K562 (cell line): Measurements from ENCODE around the gene CUX1. TPM values are rescaled to one million over a fixed set of nuclear protein-coding genes. Genes with fewer than 3 reads are reported as not detected.

Source experiments
- ATAC-seq: fragments of 200-7000 bp; cut with Tn5 transposase; 3 replicates; pipeline ENCODE4 v1.9.1; 2020; ENCODE audit warnings: moderate library complexity
- BruUV-seq: library from RNA; stranded (reverse); fragments of 400-500 nt; replicated peaks from 2 replicates; lab custom pipeline; 2021; lab: Mats Ljungman, UMichigan
- CTCF ChIA-PET: fragments of 300-600 bp; formaldehyde crosslinking; extraction: SDS; loops from one replicate; lab custom pipeline; 2021; ENCODE audit warnings: low intra/inter-chr PET ratio; lab: Yijun Ruan, JAX
- POLR2A ChIA-PET: fragments of 300-600, 350-650 bp; sonication (Branson Sonifier 250); formaldehyde crosslinking; extraction: SDS; loops from one replicate; lab custom pipeline; 2021; ENCODE audit warnings: antibody characterized with exemption, inconsistent platforms; lab: Yijun Ruan, JAX
- DNase-seq, 4 experiments: peaks; one replicate each; pipeline versions ENCODE4 v3.0.0 to v3.0.0-alpha.2; 2011 to 2018; ENCODE audit warnings: low spot score in 3 of 4, mixed read lengths in 3 of 4; ENCODE audit errors: extremely low read depth in 1 of 4
- FAIRE-seq: peaks from 2 replicates; lab custom pipeline; 2011; peaks lifted over from hg19 to GRCh38; lab: Jason Lieb, UNC
- H2AFZ ChIP-seq: 2 replicates; pipeline ENCODE4 v1.6.0; 2011; ENCODE audit warnings: low read depth, low read length, control low read depth, inconsistent platforms
- H3K27ac ChIP-seq: fragments of 200-600 bp; 3 replicates; pipeline ENCODE4 v1.8.0; 2011; ENCODE audit warnings: low read depth, mild to moderate bottlenecking, control low read depth, inconsistent platforms, low read length, moderate library complexity, mixed read lengths; ENCODE audit errors: extremely low read depth
- H3K27me3 ChIP-seq, 2 experiments: fragments of 300-600 bp in 1 of 2; 2 replicates in 1 of 2; 3 replicates in 1 of 2; pipeline versions ENCODE4 v1.6.0 to v1.8.0; 2011; ENCODE audit warnings: inconsistent platforms in 2 of 2, low read length in 2 of 2, mild to moderate bottlenecking in 1 of 2, mixed read lengths in 1 of 2, moderate library complexity in 1 of 2; ENCODE audit not compliant: control insufficient read depth in 2 of 2, insufficient read depth in 2 of 2
- H3K36me3 ChIP-seq: fragments of 300-600 bp; 3 replicates; pipeline ENCODE4 v1.8.0; 2011; ENCODE audit warnings: mild to moderate bottlenecking, low read length, inconsistent platforms; ENCODE audit not compliant: control insufficient read depth, insufficient read depth
- H3K4me1 ChIP-seq, 2 experiments: fragments of 200-600 bp in 1 of 2; replicated peaks in 1 of 2; 2 replicates in 1 of 2; 3 replicates in 1 of 2; pipeline versions ENCODE4 v1.5.1 to v1.8.0; 2011; ENCODE audit warnings: inconsistent platforms in 2 of 2, low read length in 2 of 2, mild to moderate bottlenecking in 1 of 2, mixed read lengths in 1 of 2, moderate library complexity in 1 of 2; ENCODE audit not compliant: control insufficient read depth in 2 of 2, insufficient read depth in 2 of 2
- H3K4me2 ChIP-seq: 2 replicates; pipeline ENCODE4 v1.6.1; 2011; ENCODE audit warnings: low read length, control low read depth, inconsistent platforms, mixed read lengths; ENCODE audit not compliant: insufficient read depth
- H3K4me3 ChIP-seq: fragments of 200-600 bp; sonication (generic), shearing (Covaris generic); 2 replicates; pipeline ENCODE4 v1.5.1; 2016; ENCODE audit warnings: control low read depth, inconsistent platforms
- H3K79me2 ChIP-seq: fragments of 200-600 bp; 3 replicates; pipeline ENCODE4 v1.8.0; 2011; ENCODE audit warnings: low read length, inconsistent platforms; ENCODE audit not compliant: control insufficient read depth, insufficient read depth
- H3K9ac ChIP-seq, 2 experiments: 2 replicates each; pipeline versions ENCODE4 v1.6.0 to v1.6.1; 2011; ENCODE audit warnings: low read depth in 2 of 2, low read length in 2 of 2, control low read depth in 1 of 2, inconsistent platforms in 1 of 2, mild to moderate bottlenecking in 1 of 2, mixed read lengths in 1 of 2; ENCODE audit not compliant: insufficient read depth in 1 of 2
- H3K9me1 ChIP-seq: one replicate; pipeline ENCODE4 v1.6.0; 2011; ENCODE audit warnings: inconsistent platforms, mild to moderate bottlenecking, low read length, moderate library complexity; ENCODE audit not compliant: control insufficient read depth, insufficient read depth
- H3K9me3 ChIP-seq: replicated peaks from 2 replicates; pipeline ENCODE4 v1.5.1; 2011; ENCODE audit warnings: low read depth, low read length, inconsistent platforms; ENCODE audit not compliant: control insufficient read depth, insufficient read depth
- H4K20me1 ChIP-seq: replicated peaks from 2 replicates; pipeline ENCODE4 v1.6.1; 2011; ENCODE audit warnings: low read length, inconsistent platforms, mixed read lengths; ENCODE audit not compliant: control insufficient read depth, insufficient read depth
- ATF3 ChIP-seq, 2 experiments: fragments of 450-650 bp in 1 of 2; sonication (generic) in 1 of 2; formaldehyde crosslinking in 1 of 2; IDR thresholded peaks in 1 of 2; conservative IDR thresholded peaks in 1 of 2; 2 replicates each; pipeline versions ENCODE4 v1.6.1 to v1.8.1; 2016 to 2023; ENCODE audit warnings: mild to moderate bottlenecking in 2 of 2, moderate library complexity in 2 of 2, inconsistent platforms in 1 of 2, missing genetic modification reagents in 1 of 2
- CUX1 ChIP-seq: fragments of 200-800 bp; sonication (Bioruptor generic); IDR thresholded peaks from 2 replicates; pipeline ENCODE4 v1.6.1; 2016; ENCODE audit warnings: missing genetic modification characterization, missing compliant biosample characterization
- HDAC1 ChIP-seq, 2 experiments: fragments of 450-650 bp; IDR thresholded peaks; 2 replicates each; pipeline ENCODE4 v1.6.1; 2016 to 2017; ENCODE audit warnings: inconsistent platforms in 1 of 2, mild to moderate bottlenecking in 1 of 2, moderate library complexity in 1 of 2
- HOXB6 ChIP-seq: fragments of 250-450 bp; sonication (Bioruptor Pico); IDR thresholded peaks from 2 replicates; pipeline ENCODE4 v1.5.1; 2022; ENCODE audit warnings: mild to moderate bottlenecking, borderline replicate concordance
- KAT7 ChIP-seq: sonication (generic); formaldehyde crosslinking; IDR thresholded peaks from 2 replicates; pipeline ENCODE4 v1.8.0; 2022; ENCODE audit warnings: missing genetic modification reagents, mild to moderate bottlenecking, borderline replicate concordance
- KDM1A ChIP-seq, 2 experiments: fragments of 450-650 bp; IDR thresholded peaks; 2 replicates each; pipeline ENCODE4 v1.6.1; 2016; ENCODE audit warnings: mild to moderate bottlenecking in 2 of 2
- MCM3 ChIP-seq: fragments of 450-650 bp; IDR thresholded peaks from 2 replicates; pipeline ENCODE4 v1.6.1; 2016
- NR2C1 ChIP-seq, 2 experiments: fragments of 450-650 bp; IDR thresholded peaks; 2 replicates each; pipeline ENCODE4 v1.6.1; 2017; ENCODE audit warnings: mild to moderate bottlenecking in 2 of 2, antibody characterized with exemption in 1 of 2, inconsistent platforms in 1 of 2, missing compliant biosample characterization in 1 of 2, missing genetic modification characterization in 1 of 2
- RBM17 ChIP-seq: fragments of 200-400 bp; formaldehyde crosslinking; IDR thresholded peaks from 2 replicates; pipeline ENCODE4 v1.6.1; 2017; ENCODE audit warnings: low read depth, mild to moderate bottlenecking, low read length, borderline replicate concordance
- SREBF1 ChIP-seq: fragments of 150-350 bp; IDR thresholded peaks from 2 replicates; pipeline ENCODE4 v1.6.1; 2014; ENCODE audit warnings: antibody characterized with exemption, low read depth, low read length, borderline replicate concordance
- XRCC3 ChIP-seq: fragments of 450-650 bp; IDR thresholded peaks from 2 replicates; pipeline ENCODE4 v1.6.1; 2017; ENCODE audit warnings: mild to moderate bottlenecking, moderate library complexity
- ZBTB33 ChIP-seq: sonication (generic); formaldehyde crosslinking; IDR thresholded peaks from 2 replicates; pipeline ENCODE4 v1.8.1; 2023; ENCODE audit warnings: mild to moderate bottlenecking, missing genetic modification reagents
- ZNF232 ChIP-seq: sonication (generic); formaldehyde crosslinking; IDR thresholded peaks from 2 replicates; pipeline ENCODE4 v1.8.0; 2022; ENCODE audit warnings: mild to moderate bottlenecking, missing genetic modification reagents
- ZNF764 ChIP-seq: fragments of 250-450 bp; sonication (Bioruptor Pico); IDR thresholded peaks from 2 replicates; pipeline ENCODE4 v1.4.0; 2020; ENCODE audit warnings: low read depth, mild to moderate bottlenecking, moderate library complexity
- WGBS: fragments of 100-300 bp; shearing (Covaris generic); methylation state at CpG from one replicate; pipeline ENCODE4 v1.1.6; 2016; ENCODE audit warnings: low coverage, mixed read lengths; ENCODE audit not compliant: insufficient coverage; ENCODE audit errors: missing lambda C conversion rate; 5-methylcytosine and 5-hydroxymethylcytosine counted together
- in situ Hi-C: fragments of 300-500 bp; cut with MboI; formaldehyde crosslinking; loops from 4 replicates; pipeline ENCODE4 v1.15.0; 2018; ENCODE audit warnings: inconsistent platforms, mixed read lengths
- intact Hi-C: fragments of 100-400 bp; cut with micrococcal nuclease; formaldehyde crosslinking; loops from 2 replicates; pipeline ENCODE4 v1.14.2; 2022
- polyA plus RNA-seq, 8 experiments: library from polyadenylated mRNA; depleted of rRNA in 4 of 8; stranded (reverse) in 5 of 8; unstranded in 3 of 8; fragments of >200 nt; fragmentation: Nextera tagmentation in 2 of 8; fragmentation: Illumina TruSeq in 1 of 8; extraction: Ambion mirVana in 2 of 8; extraction: Trizol in 1 of 8; gene quantifications; 2 replicates each; pipeline versions ENCODE4 v1.2.1 to v1.2.3, GENCODE V29; 2011 to 2014; ENCODE audit warnings: inconsistent platforms in 1 of 8, missing spikeins in 1 of 8
- total RNA-seq, 7 experiments: library from RNA; depleted of rRNA in 6 of 7; stranded (reverse); fragments of >200 nt in 6 of 7; fragmentation: Illumina TruSeq in 2 of 7; extraction: Trizol in 2 of 7; gene quantifications; 2 replicates each; pipeline versions ENCODE4 v1.2.1 to v1.2.3, GENCODE V29; 2011 to 2021; ENCODE audit warnings: low replicate concordance in 1 of 7

The CUX1 gene
- total and polyA plus RNA-seq, 9 of the 15 experiments (the other 6 are each of a cell fraction or from before 2014, with no cell fraction given): 3.6 to 55.3 (median 25.2) TPM

GRCh38 chr7:101904019-101904418 is 86.6 kb downstream of the CUX1 start:
- Histone ChIP-seq H3K9ac (0 out of 4 replicates have a peak overlapping the region, but pooled peaks of 1 of the 2 experiments have one; percentile 74), H3K4me2 (no peak overlapping the region), H3K4me1 (peaks cover 24 to 32% of the 10 kb centered on the region in 2 experiments), H2AFZ (no peak overlapping the region), H3K4me3 (no peak overlapping the region), H3K9me3 (no peaks in the 10 kb centered on the region), H3K27me3 (no peaks in the 10 kb centered on the region), H4K20me1 (peaks cover 4% of the 10 kb centered on the region; the same call in 1 of the 2 replicates), H3K79me2 (peaks cover 90% of the 10 kb centered on the region), H3K27ac (peak overlapping the region; percentile 90; the same call in 1 of the 3 replicates), H3K36me3 (no peaks in the 10 kb centered on the region), H3K9me1 (no peaks in the 10 kb centered on the region)
- no TSS peak for BruUV-seq
- intact Hi-C loops: loop anchor here (5.0 kb wide), 2 partner anchors 87 to 178 kb away; partner anchors contain the start of gene CUX1
- CTCF ChIA-PET: interaction anchor here (0.7 kb wide), 1 partner anchor 21 kb away, joined by 3 read pairs; no protein-coding TSS in a partner anchor
- WGBS: 87% methylated on average over 8 of the region's 10 CpGs
- DNase-seq (no peak), ATAC-seq (no peak), FAIRE-seq (no peak)
- in situ Hi-C loops: no loop called here
- POLR2A ChIA-PET: interaction anchor here (0.6 to 1.4 kb wide), 6 partner anchors 9 to 313 kb away, joined by 3 to 4 read pairs (median 3); no protein-coding TSS in a partner anchor
- TF ChIP-seq HDAC1 (IDR thresholded peaks at IDR 0.05) (no peak), KDM1A (IDR thresholded peaks at IDR 0.05) (no peak), ZNF764 (no peak), MCM3 (no peak), NR2C1 (IDR thresholded peaks at IDR 0.05) (no peak), NR2C1 (tag; IDR thresholded peaks at IDR 0.05) (no peak), CUX1 (CRISPR knock-in tag) (no peak), ATF3 (IDR thresholded peaks at IDR 0.05) (peak; percentile 84), ATF3 (CRISPR knock-in tag; conservative IDR thresholded peaks at IDR 0.05) (no peak), ZNF232 (no peak), KAT7 (CRISPR knock-in tag) (no peak), XRCC3 (no peak), SREBF1 (no peak), HOXB6 (CRISPR knock-in tag) (no peak), ZBTB33 (CRISPR knock-in tag) (peak; percentile 75), RBM17 (no peak)
